ENCODE results near the gene KRT84. TPM values are rescaled to one million over a fixed set of nuclear protein-coding genes. Genes with fewer than 3 reads are reported as not detected.

The KRT84 gene
- total RNA-seq, 4 donors from 2014 or later = not detected

GRCh38 chr12:52332381-52332780, 53.1 kb downstream of the KRT84 start:
- Histone ChIP-seq H3K36me3 (no peaks in the 10 kb centered on the region), H3K27me3 (no peaks in the 10 kb centered on the region), H3K27ac (replicated peaks in 1 of 4) (no peak overlapping the region), H3K4me3 (no peak overlapping the region), H3K4me1 (peaks cover 0 to 5% (median 2%) of the 10 kb centered on the region in 4 donors), H3K9me3 (peaks cover 0 to 18% (median 11%) of the 10 kb centered on the region in 4 donors)
- WGBS = 100% methylated on average over 1 of the region's 1 CpG
- TF ChIP-seq POLR2AphosphoS5 (IDR thresholded peaks at IDR 0.05) (no peak), EP300 (IDR thresholded peaks at IDR 0.05) (no peak), CTCF (IDR thresholded peaks at IDR 0.05) (no peak), POLR2A (IDR thresholded peaks at IDR 0.05; ENCODE audit: low read depth) (no peak)
- intact Hi-C loops (cut with DNase I) = no loop called here
- DNase-seq (ENCODE audit: extremely low spot score) = no peak

GRCh38 chr12:52331833-52332232, 53.6 kb downstream of the KRT84 start:
- Histone ChIP-seq H3K4me3 (no peak overlapping the region), H3K4me1 (peaks cover 0 to 7% (median 2%) of the 10 kb centered on the region in 4 donors), H3K9me3 (peaks cover 0 to 16% (median 8%) of the 10 kb centered on the region in 4 donors), H3K36me3 (no peaks in the 10 kb centered on the region), H3K27ac (replicated peaks in 1 of 4) (no peak overlapping the region), H3K27me3 (no peaks in the 10 kb centered on the region)
- TF ChIP-seq POLR2AphosphoS5 (IDR thresholded peaks at IDR 0.05) (no peak), EP300 (IDR thresholded peaks at IDR 0.05) (no peak), POLR2A (IDR thresholded peaks at IDR 0.05; ENCODE audit: low read depth) (no peak), CTCF (IDR thresholded peaks at IDR 0.05) (no peak)
- DNase-seq (ENCODE audit: extremely low spot score) = no peak
- intact Hi-C loops (cut with DNase I) = no loop called here
- 86% methylated on average over 3 of the region's 3 CpGs for whole genome bisulfite sequencing

GRCh38 chr12:52331039-52331438, 54.4 kb downstream of the KRT84 start:
- H3K4me1 ChIP-seq = peaks cover 0 to 7% (median 2%) of the 10 kb centered on the region in 4 donors
- TF ChIP-seq EP300 (IDR thresholded peaks at IDR 0.05) (no peak), CTCF (IDR thresholded peaks at IDR 0.05) (no peak), POLR2AphosphoS5 (IDR thresholded peaks at IDR 0.05) (no peak), POLR2A (IDR thresholded peaks at IDR 0.05; ENCODE audit: low read depth) (no peak)
- peaks cover 0 to 8% (median 4%) of the 10 kb centered on the region in 4 donors for H3K9me3 ChIP-seq
- H3K27ac ChIP-seq (replicated peaks in 1 of 4) = no peak overlapping the region
- no CpG with 5 or more reads among the region's 1 CpG for WGBS
- intact Hi-C loops (cut with DNase I) = no loop called here
- no peak for DNase-seq (ENCODE audit: extremely low spot score)
- H3K36me3 ChIP-seq = no peaks in the 10 kb centered on the region
- H3K27me3 ChIP-seq = no peaks in the 10 kb centered on the region
- no peak overlapping the region for H3K4me3 ChIP-seq

- no peak for DNase-seq (ENCODE audit: extremely low spot score)
- TF ChIP-seq POLR2AphosphoS5 (IDR thresholded peaks at IDR 0.05) = no peak
- no peak for TF ChIP-seq CTCF (IDR thresholded peaks at IDR 0.05)
- TF ChIP-seq POLR2A (IDR thresholded peaks at IDR 0.05; ENCODE audit: low read depth) = no peak
- TF ChIP-seq EP300 (IDR thresholded peaks at IDR 0.05) = no peak
- H3K36me3 ChIP-seq = no peaks in the 10 kb centered on the region
- no peaks in the 10 kb centered on the region for H3K9me3 ChIP-seq
- no peak overlapping the region for H3K4me3 ChIP-seq
- 71% methylated on average over 10 of the region's 10 CpGs for WGBS
- no peak overlapping the region for H3K27ac ChIP-seq (replicated peaks in 1 of 4)
- no peaks in the 10 kb centered on the region for H3K27me3 ChIP-seq
- peaks cover 0 to 7% (median 2%) of the 10 kb centered on the region in 4 donors for H3K4me1 ChIP-seq
- intact Hi-C loops (cut with DNase I) = loop anchor here (2.0 kb wide), 1 partner anchor 171 kb away; no protein-coding TSS in a partner anchor
These were observed 57.5 kb downstream of the KRT84 start for GRCh38 chr12:52327830-52328500.

Other genes starting within 250 kb of the KRT84 start
- gene KRT80, start 193.6 kb downstream of the KRT84 start, total RNA-seq = under 1 TPM in 1 of 4 donors, not detected in 3; 0.11 TPM
- gene KRT7, start 152.4 kb downstream of the KRT84 start, total RNA-seq = 1 to 10 TPM in 3 of 4 donors, under 1 TPM in 1; 0.83 to 8.4 (median 4.5) TPM
- under 1 TPM in 2 of 4 donors, not detected in 2; 0.29 to 0.33 TPM for gene KRT86, start 111.0 kb downstream of the KRT84 start, total RNA-seq
- gene KRT81, start 94.1 kb downstream of the KRT84 start, total RNA-seq = under 1 TPM in 2 of 4 donors, not detected in 2; 0.19 to 0.42 TPM
- gene KRT83, start 64.3 kb downstream of the KRT84 start, total RNA-seq = not detected
- gene KRT85, start 18.2 kb downstream of the KRT84 start, total RNA-seq = not detected
- not detected for gene KRT82, start 20.7 kb upstream of the KRT84 start, total RNA-seq
- gene KRT75, start 48.7 kb upstream of the KRT84 start, total RNA-seq = not detected
- not detected for gene KRT6B, start 66.5 kb upstream of the KRT84 start, total RNA-seq
- not detected for gene KRT6C, start 88.2 kb upstream of the KRT84 start, total RNA-seq
- gene KRT6A, start 107.6 kb upstream of the KRT84 start, total RNA-seq = 1 to 10 TPM in 1 of 4 donors, not detected in 3; 5.4 TPM
- 1 to 10 TPM in 1 of 4 donors, under 1 TPM in 1, not detected in 2; 0.46 to 1.2 TPM for gene KRT5, start 134.7 kb upstream of the KRT84 start, total RNA-seq
- not detected for gene KRT71, start 167.5 kb upstream of the KRT84 start, total RNA-seq
- gene KRT74, start 188.2 kb upstream of the KRT84 start, total RNA-seq = not detected
- gene KRT72, start 215.8 kb upstream of the KRT84 start, total RNA-seq = not detected
- gene KRT73, start 232.9 kb upstream of the KRT84 start, total RNA-seq = not detected